DMS153 treated with DMSO at 0.1 percent for 48 hours (cell line): Measurements from ENCODE around the gene CLPSL1.

ENCODE experiments used
- DNase-seq: peaks from one replicate; lab custom pipeline; 2025; ENCODE audit not compliant: unreplicated experiment; lab: John Stamatoyannopoulos, UW

Gene CLPSL1

DNA sequence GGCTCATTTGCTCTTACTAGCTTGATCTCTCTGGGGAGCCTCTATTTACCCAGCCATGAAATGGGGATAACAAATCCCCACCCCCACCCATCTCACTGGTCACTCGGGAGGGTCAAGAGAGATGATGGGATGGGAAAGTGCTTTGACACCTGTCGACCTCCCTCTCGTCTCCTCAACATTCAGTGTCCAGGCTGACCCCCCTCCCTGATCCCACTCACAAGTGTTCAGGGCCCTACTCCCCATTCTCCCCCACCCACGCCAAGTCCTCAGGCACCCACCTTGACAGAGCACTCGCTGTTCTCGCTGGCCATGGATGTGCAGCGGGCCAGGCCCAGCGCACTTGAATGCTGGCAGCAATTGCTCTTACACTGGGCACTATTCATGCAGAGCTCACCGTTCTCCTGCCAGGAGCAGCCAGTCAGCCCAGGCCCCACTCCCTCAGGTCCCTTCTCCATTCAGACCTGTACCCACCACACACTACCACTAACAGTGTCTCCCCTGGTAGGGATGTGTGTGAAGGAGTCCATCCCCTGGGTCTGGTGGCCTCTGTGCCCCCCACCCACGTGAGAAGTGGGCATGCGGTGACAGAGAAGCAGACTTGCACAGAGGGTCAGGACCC, 14.7 kb downstream of the CLPSL1 start:
- DNase-seq, result no peak

DNA sequence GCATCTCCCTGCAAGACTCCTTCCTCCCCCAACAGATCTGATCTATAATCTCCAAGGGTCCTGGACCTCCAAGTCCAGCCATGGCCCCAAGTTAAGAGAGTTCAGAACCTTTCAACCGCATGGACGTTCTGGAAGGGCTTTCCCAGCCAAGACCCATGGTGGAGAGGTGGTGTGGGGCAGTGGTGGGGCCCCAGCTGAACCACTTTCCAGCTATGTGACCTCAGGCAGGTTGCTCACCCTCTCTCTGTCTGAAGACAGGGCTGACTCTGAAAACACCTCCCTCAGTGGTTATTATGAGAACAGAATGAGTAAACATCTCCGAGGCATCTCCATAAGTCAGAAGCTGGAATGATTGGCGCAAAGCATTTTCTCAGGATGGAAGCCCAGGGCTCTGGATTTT, 15.4 kb downstream of the CLPSL1 start:
- DNase-seq, result no peak

DNA sequence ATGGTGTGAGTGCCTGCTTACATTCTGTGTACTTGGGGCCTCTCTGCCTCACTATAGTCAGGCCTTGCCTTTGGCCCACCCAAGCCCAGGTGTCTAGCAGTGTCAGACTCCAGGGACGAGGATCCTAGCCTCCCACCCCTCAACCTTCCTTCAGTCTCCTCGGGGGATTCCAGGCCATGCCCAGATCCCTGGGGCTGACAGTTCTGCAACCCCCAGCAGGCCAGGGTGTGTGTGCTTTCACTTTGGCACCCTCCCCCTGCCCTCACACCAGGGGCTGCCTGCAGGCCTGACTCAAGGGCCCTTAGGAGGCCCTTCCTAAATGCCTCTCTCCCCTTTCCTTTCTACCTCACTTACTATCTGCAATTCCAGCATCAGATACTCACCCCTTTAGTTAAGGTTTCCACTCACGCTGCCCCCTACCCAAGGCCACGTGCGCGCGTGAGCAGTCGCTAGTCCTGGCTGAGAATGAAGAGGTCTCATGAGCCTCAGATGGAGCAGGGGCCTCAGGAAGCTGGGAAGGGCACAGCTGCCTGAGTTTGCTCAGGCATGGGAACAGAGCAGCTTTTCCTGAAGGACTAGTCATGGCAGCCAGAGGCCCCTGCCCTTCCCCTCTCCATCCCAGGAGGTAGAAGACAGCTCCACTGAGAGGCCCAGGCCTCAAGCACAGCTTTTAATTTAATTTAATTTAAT, 17.2 kb downstream of the CLPSL1 start:
- no peak for DNase-seq

DNA sequence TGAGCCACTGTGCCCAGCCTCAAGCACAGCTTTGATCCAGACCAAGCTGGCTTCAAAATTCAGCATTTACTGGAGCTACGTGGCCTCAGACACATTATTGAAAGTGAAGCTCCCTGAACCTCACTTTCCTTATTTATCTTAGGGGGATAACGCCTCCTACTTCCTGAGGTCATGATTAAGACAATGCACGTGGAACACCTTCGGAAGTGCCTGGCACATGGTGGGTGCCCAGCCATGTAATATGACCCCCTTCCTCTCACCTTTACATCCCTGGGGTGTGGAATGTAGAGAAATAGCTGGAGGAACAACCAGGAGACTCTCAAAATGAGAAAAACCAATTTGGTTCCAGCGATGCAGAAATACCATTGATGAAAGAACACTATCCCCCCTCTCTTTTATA, 17.9 kb downstream of the CLPSL1 start:
- peak; percentile 21 for DNase-seq

DNA sequence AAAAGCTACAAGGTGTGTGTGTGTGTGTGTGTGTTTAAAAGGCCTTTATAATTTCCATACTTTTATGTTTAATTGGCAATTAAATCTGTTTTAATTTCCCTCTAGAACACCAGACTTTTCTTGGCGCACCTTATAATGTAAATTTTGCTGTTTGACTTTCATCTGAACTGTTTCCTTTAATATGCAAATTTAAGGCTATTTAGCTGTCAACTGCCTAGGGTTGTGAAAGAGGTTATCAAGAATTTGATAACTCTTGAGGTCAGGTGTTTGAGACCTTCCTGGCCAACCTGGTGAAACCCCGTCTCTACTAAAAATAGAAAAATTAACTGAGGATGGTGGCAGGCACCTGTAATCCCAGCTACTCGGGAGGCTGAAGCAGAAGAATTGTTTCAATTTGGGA, 20.3 kb downstream of the CLPSL1 start:
- no peak for DNase-seq

DNA sequence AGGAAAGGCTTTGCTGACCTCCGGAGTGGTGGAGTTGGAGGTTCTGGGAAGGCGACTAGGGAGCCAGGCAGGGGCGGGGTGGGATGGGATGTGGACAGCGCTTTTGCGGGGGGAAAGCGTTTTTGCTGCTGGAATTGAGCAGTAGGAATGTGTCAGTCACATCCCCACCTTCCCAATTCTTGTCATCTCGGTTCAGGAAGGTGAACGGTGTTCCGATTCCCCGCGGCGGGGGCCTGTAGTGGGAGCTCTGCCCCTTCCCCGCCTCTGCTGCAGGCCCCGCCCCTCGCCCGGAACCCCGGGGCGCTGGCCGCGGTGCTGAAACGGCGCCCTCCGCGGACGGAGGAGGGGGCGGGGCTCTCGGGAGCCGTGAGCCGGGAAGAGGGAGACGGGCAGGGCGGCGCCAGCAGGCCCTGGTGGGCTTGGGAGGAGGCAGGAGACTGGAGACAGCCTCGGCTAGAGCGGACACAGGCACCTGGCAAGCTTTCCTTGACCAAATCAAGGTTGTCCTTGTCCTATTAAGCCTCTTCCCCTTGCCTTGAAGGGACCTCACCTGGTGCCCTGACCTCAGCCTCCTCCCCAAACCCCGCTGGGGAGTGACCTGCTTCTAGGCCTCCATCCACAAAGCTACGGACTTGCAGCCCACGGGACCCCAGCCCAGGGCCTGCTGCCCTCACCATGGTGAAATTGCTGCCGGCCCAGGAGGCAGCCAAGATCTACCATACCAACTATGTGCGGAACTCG, 24.3 kb downstream of the CLPSL1 start, which contains the start of gene LHFPL5:
Gene LHFPL5, plus strand, starts transcription at position 357 of the 741 bp plus-strand sequence. Its CDS starts 319 bp downstream, at position 676.
- DNase-seq, result peak; percentile 63

DNA sequence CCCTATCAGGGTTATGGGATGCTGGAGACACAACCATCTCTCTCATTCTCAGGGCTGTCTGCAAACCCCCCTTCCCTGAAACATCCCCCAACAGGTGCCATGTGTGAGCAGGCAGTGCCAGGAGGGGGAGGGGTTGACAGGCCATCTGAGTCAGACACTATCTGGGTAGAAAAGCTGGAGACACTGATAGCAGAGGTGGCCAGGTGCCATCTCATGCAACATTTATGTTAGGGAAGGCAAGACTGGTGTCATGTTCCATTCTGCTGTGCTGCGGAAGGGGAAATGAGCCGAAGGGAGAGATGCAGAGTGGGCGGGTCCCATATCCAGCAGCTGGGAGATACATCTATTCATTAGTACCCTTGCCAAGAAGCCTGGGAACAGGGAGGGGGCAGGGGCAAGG, 27.9 kb downstream of the CLPSL1 start:
- peak; percentile 89 for DNase-seq

DNA sequence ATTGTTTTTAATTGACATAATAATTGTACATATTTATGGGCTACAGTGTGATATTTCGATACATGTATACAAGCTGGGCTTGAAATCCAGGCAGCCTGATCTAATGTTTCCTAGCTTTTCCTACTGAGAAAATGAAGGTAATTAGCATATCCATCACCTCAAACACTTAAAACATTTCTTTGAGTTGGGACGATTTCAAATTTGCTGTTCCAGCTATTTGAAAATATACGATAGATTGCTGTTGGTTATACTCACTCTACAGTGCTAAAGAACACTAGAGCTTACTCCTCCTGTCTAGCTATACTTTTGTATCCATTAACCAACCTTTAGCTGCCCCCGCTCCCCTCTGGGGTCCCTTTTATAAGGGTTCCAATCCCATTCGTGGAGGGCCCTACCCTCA, 29.0 kb downstream of the CLPSL1 start:
- no peak for DNase-seq

DNA sequence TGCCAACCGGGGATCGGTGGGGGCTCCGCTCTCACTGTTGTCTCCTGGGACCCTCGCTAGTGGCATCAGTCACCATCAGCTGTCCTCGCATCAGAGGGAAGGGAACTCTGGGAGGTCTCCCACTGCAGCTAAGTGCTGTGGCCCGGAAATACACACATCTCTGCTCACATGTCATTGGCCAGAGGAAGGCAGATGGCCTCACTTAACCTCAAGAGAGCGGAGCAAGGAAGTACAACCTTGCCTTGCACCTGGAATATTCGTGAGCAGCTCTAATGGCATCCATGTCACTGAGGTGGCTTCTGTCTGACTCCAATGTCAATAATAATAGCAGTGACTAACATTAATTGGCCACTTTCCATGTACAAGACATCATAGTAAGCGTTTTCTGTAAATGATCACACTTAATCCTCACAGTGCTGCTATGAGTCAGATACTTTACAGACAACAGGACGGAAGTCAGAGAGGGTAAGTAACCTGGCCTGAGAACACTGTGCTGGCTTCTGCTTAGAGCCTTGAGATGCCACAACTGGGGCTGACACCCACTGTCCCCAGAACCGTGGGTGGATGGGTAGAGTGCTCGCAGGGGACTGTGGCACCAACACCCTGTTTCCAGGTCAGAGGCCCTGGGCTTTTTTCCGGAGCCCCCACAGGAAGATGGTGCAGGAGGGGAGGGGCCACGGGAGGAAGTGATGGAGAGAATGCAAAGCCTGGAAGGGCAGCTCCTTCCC, 30.3 kb downstream of the CLPSL1 start:
- DNase-seq, result peak; percentile 26

DNA sequence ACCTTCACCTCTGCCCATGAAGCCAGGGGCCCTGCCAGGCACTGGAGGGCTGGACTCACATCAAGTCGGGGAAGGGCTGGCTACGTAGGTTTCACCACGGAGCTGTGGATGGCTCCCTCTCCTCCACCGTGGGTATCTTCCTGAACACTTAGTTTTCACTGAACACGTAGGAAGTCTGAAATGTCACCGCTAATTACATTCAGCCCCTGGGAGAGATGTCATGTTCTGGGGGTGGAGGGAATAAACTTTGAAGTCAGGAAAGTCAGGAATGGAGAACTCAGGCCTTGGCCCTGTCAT, 30.8 kb downstream of the CLPSL1 start:
- no peak for DNase-seq

DNA sequence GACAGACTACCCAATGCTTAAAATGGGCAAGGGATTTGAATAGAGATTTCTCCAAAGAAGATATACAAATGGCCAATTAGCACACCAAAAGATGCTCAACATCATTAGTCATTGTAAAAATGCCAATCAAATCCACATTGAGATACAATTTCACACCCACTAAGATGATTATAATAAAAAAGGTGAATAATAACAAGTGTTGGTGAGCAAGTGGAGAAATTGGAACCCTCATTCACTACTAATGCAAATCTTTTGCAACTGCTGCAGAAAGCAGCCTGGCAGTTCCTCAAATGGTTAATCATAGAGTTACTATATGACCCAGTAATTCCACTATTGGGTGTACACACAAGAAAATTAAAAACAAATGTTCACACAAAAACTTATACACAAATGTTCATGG, 36.7 kb downstream of the CLPSL1 start:
- DNase-seq, result no peak

DNA sequence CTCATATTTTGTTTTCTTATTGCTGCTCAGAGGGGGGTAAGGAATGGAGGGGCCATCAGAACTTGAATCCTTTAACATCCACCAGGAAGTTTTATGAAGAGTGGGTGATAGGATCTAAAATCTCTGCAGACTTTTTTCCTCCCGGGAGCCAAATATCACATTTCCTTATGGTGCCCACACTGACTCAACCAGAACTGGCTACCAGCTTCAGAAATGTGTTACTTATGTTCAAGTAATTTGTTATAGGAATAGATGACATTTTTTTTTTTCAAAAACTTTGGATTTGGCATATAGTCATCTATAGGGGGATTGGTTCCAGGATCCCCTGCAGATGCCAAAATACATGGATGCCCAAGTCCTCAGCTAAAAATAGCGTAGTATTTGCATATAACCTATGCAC, 42.8 kb downstream of the CLPSL1 start:
- DNase-seq, result no peak

DNA sequence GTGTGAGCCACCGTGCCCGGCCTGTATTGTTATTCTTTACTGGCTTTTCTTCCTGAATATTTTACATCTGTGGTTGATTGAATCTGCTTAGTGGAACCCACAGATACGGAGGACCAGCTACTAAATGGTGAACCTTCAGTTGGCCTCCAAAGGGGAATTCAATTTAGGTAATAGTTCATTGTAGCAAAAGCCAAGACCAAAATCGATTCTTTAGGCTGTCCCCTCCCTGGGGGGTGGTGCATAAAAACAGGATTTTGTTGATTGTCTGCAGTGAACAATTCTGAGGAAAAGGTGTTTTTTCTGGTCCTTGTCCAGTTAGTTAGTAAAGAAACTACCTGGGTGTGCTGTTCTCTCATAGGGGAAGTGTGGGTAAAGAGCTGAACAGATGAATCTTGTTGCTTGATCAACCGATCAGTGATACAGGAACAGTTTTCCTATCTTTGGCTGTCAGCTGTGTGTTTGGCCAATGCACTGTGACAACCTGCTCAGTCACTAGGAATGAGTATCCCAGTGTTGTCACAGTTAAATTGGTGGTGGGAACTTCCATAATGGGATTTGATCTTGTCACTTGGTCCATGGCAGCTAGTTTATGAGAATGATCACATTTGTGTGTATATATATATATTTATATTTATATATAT, 43.9 kb downstream of the CLPSL1 start:
- no peak for DNase-seq

DNA sequence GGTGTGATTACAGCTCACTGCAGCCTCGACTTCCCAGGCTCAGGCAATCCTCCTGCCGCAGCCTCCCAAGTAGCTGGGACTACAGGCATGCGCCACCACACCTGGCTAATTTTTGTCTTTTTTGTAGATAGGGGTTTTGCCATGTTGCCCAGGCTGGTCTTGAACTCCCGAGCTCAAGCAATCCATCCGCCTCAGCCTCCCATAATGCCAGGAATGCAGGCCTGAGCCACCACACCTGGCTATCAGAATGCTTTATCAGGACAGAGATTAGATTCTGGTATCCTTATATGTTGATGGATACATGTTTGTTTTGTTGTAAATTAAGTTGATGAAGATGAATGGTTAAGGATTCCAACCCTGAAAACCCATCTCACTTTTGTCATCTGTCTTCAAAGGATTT, 48.5 kb downstream of the CLPSL1 start:
- DNase-seq, result no peak

DNA sequence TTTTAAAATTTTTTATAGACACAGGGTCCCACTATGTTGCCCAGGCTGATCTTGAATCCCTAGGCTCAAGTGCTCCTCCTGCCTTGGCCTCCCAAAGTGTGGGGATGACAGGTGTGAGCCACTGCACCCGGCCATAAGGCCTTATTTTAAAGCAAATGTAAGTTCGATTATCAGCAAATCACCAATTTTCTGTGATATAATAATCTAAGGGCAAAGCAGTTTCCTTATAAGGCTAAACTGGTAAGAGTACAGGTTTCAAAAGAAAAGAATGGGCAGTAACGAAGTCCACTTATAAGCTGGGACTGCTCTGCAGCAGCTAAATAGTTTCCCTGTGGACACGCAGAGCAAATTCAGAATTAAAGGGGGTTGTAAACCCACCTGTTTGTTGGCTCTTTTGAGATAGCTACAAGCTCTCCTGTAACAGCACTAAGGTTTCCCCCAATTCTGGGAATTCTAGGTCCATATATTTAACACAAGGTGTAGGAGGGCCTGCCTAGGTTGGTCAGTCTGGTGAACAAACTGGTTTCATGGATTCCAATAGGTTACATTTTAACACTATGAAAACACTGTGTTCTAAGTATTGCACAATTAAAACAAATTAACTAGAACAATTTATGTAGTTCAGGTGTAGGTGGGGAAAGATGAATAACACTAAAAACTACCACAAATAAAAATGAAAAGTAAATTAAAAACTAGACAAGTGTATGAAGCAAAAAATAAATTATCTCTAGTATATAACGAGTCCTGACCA, 50.6 kb downstream of the CLPSL1 start:
- no peak for DNase-seq

DNA sequence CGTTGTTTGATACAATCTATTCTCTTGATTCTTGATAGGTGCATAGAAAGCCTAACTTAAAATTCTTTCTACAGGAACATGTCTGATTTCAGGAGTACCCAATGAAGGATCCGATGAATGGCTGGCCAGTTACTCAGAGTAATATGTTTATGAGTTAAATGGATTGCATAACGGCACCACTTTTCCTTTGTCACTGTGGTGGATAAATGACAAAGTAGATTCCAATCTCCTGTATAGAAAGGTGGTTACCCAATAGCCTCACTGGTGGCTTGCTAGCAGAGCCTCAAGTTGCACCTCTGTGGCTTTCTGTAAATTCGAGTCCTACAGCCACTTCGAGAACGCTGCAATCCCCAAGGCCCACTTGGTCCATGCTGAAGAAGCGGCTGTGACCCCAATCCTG, 52.7 kb downstream of the CLPSL1 start:
- no peak for DNase-seq
